ENCODE measurements around the gene PPP1R7. TPM values are rescaled to one million over a fixed set of nuclear protein-coding genes. Genes with fewer than 3 reads are reported as not detected.

Gene PPP1R7
- total and polyA plus RNA-seq, 4 donors = 40.6 to 101 (median 83.4) TPM

DNA sequence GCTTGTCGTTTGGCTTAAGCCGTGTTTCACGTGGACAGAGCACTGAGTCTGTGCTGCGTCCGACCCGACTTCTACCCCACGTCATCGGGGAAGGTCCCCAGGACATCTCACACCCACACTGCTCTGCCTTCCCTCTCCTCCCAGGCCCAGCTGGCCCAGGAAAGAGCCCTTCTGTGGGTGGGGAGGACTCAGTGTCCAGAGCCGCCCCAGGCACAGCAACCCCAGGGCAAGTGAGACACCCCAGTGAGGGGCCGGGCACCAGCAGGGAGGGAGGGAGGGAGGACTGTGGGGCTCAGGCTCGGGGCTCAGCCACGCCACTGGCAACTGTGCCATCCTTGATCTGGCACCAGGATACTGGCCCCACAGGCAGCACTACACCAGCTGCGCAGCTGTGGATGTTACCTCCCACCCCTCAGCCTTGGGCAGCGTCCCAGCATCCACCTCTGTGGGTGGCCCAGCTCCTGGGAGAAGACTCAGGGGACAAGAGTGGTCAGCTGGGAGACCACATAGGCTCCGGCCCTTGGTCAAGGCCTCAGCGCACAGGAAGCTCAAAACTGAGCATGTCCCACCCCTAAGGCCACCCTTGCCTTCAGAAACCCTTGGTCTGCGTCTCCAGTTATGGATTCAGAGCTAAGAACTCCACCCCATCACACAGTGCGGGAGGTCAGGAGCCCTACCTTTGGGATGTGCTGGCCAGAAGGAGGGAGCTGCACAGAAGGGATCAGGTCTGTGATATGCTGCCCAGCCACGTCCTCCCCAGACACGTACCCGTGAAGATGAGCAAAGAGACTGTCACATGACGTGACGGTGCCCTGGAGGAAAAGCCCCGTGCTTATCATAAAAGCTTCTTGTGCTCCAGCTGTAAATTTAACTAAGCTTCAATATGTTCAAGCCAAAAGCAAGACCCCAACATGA, 12.7 kb upstream of the PPP1R7 start:
- Histone ChIP-seq H3K9me3 (ENCODE audit: control insufficient read depth, insufficient read depth, low read length) (no peaks in the 10 kb centered on the region), H3K36me3 (ENCODE audit: control insufficient read depth, insufficient read depth, low read length) (peaks cover 77% of the 10 kb centered on the region), H3K4me1 (ENCODE audit: control insufficient read depth, insufficient read depth, low read length) (no peaks in the 10 kb centered on the region), H3K27ac (ENCODE audit: low read depth, low read length) (no peak overlapping the region), H3K4me3 (ENCODE audit: low read depth, low read length) (no peak overlapping the region), H3K27me3 (ENCODE audit: control insufficient read depth, insufficient read depth, low read length) (no peaks in the 10 kb centered on the region)
- 89% methylated on average over 17 of the region's 24 CpGs for WGBS (ENCODE audit: insufficient coverage)
- DNase-seq (ENCODE audit: low read depth in 4 of 6, low spot score in 6 of 6) = no peak

DNA sequence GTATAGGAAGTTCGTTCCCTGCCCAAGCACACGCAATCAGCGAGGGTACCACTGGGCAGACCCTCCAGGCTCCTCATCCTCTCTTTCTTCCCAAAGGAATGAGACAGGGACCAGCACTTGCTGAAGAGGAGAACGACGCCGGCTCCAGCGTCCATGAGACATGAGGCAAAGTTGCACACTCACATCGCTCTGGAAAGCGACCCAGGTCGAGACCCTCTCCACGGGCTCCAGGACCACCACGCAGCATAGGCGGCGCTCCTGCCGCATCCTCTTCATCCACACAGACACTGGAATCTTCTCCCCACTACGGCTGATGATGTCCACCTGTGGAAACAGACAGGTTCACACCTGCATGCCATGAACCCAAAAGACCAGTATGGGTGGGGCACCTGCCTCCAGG, 11.8 kb upstream of the PPP1R7 start:
- Histone ChIP-seq H3K27ac (ENCODE audit: low read depth, low read length) (no peak overlapping the region), H3K4me3 (ENCODE audit: low read depth, low read length) (no peak overlapping the region), H3K4me1 (ENCODE audit: control insufficient read depth, insufficient read depth, low read length) (no peaks in the 10 kb centered on the region), H3K27me3 (ENCODE audit: control insufficient read depth, insufficient read depth, low read length) (no peaks in the 10 kb centered on the region), H3K9me3 (ENCODE audit: control insufficient read depth, insufficient read depth, low read length) (no peaks in the 10 kb centered on the region), H3K36me3 (ENCODE audit: control insufficient read depth, insufficient read depth, low read length) (peaks cover 73% of the 10 kb centered on the region)
- no peak for DNase-seq (ENCODE audit: low read depth in 4 of 6, low spot score in 6 of 6)
- WGBS (ENCODE audit: insufficient coverage) = 98% methylated on average over 13 of the region's 16 CpGs

DNA sequence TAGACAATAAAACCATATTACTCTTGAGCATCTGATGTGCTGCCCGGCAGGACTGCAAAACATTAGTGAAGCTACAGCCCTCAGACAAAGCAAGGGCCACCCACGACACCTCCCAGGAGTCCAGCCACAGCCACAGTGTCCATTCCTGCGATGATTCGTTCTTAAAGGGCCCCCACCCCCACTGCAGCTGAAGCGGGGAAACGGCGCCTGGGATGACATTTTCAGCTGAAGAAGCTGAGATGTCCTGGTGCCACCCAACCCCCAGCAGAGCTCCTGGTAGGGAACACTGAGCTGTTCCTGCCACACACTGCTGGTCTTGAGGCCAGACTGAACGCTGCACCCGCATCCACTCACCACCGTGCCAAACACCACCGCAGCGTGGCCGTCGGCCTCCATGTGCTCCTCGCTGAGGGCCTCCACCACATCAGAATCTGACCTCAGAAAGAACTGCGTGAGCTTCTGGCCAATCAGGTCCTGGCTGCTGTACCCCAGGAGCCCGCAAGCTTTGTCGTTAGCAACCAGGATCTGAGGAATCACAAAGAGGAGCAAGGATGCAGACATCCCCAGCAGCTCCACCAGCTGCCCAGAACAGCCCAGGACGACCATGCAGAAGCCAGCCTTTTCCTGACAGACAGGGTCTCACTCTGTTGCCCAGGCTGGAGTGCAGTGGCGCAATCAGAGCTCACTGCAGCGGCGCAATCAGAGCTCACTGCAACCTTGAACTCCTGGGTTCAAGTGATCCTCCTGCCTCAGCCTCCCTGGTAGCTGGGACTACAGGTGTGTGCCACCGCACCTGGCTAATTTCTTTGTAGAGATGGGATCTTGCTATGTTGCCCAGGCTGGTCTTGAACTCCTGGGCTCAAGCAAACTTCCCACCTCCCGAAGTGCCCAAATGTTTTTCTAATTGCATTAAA, 10.5 kb upstream of the PPP1R7 start:
- WGBS (ENCODE audit: insufficient coverage) = 89% methylated on average over 21 of the region's 24 CpGs
- no peak overlapping the region for H3K4me3 ChIP-seq (ENCODE audit: low read depth, low read length)
- H3K4me1 ChIP-seq (ENCODE audit: control insufficient read depth, insufficient read depth, low read length) = no peaks in the 10 kb centered on the region
- no peak overlapping the region for H3K27ac ChIP-seq (ENCODE audit: low read depth, low read length)
- H3K9me3 ChIP-seq (ENCODE audit: control insufficient read depth, insufficient read depth, low read length) = no peaks in the 10 kb centered on the region
- H3K27me3 ChIP-seq (ENCODE audit: control insufficient read depth, insufficient read depth, low read length) = no peaks in the 10 kb centered on the region
- no peak for DNase-seq (ENCODE audit: low read depth in 4 of 6, low spot score in 6 of 6)
- peaks cover 71% of the 10 kb centered on the region for H3K36me3 ChIP-seq (ENCODE audit: control insufficient read depth, insufficient read depth, low read length)

DNA sequence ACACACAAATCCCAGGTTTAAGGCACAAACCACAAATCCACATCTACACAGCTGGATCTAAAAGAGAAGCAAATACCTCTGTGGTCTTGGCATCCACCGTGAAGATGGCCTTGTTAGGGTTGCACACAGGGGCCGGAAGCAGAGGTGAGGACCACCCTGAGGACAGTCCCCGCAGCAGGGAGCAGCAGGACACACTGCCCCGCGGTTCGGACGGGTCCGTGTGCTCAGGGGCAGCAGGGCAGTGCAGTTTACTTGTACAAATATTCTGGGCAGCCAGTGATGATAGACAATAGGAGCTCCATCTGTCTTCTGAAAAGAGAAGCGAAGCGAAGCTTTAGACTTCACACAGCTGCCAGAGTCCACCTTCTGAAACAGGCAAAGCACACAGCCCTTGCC, 9.8 kb upstream of the PPP1R7 start:
- Histone ChIP-seq H3K4me3 (ENCODE audit: low read depth, low read length) (no peak overlapping the region), H3K27me3 (ENCODE audit: control insufficient read depth, insufficient read depth, low read length) (no peaks in the 10 kb centered on the region), H3K27ac (ENCODE audit: low read depth, low read length) (no peak overlapping the region), H3K4me1 (ENCODE audit: control insufficient read depth, insufficient read depth, low read length) (no peaks in the 10 kb centered on the region), H3K9me3 (ENCODE audit: control insufficient read depth, insufficient read depth, low read length) (no peaks in the 10 kb centered on the region), H3K36me3 (ENCODE audit: control insufficient read depth, insufficient read depth, low read length) (peaks cover 70% of the 10 kb centered on the region)
- 88% methylated on average over 8 of the region's 10 CpGs for WGBS (ENCODE audit: insufficient coverage)
- no peak for DNase-seq (ENCODE audit: low read depth in 4 of 6, low spot score in 6 of 6)

DNA sequence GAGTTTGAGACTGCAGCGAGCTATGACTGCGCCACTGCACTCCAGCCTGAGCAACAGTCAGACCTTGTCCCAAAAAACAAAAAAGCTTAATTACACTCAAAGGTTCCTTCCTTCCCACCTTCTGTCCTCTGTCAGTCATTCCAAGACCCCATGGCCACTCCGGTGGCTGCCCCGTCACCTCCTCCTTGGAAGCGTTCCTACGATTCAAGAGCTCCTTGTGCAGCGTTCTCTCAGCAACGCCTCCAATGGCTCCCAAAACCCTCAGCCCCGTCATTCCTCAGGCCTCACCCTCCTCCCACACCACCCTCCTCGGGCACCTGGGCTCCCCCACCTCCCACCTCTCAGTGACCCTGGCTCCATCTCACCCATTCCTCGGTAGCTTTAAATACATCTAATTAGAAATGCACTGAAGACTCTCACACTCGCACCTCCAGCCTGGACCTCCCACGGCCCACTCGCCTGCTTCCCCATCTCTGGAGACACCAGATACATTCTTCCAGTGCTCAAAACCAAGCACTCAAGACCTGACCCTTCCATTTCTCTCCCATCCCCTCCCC, 9.0 kb upstream of the PPP1R7 start:
- WGBS (ENCODE audit: insufficient coverage) = 93% methylated on average over 14 of the region's 14 CpGs
- DNase-seq (ENCODE audit: low read depth in 4 of 6, low spot score in 6 of 6) = no peak
- Histone ChIP-seq H3K27me3 (ENCODE audit: control insufficient read depth, insufficient read depth, low read length) (no peaks in the 10 kb centered on the region), H3K4me1 (ENCODE audit: control insufficient read depth, insufficient read depth, low read length) (no peaks in the 10 kb centered on the region), H3K27ac (ENCODE audit: low read depth, low read length) (no peak overlapping the region), H3K36me3 (ENCODE audit: control insufficient read depth, insufficient read depth, low read length) (peaks cover 62% of the 10 kb centered on the region), H3K9me3 (ENCODE audit: control insufficient read depth, insufficient read depth, low read length) (no peaks in the 10 kb centered on the region), H3K4me3 (ENCODE audit: low read depth, low read length) (no peak overlapping the region)

DNA sequence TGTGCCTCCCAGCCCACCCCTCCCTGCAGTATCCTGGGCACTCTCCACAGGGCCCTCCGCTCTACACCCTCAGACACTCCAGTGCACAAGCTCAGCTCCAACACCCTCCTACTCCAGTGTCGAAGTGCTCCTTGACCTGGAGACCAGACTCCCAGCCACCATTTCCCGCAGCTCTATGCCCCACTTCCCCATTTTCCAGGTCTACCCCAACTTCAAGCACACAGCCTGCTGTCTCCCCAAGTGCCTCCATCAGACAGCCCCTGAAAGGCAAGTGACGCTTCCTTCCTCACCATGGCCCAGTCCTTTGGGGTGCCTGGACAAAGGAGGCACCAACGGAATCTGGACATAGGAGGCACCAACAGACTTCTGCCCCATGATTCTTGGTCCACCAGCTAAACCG, 8.2 kb upstream of the PPP1R7 start:
- H3K9me3 ChIP-seq (ENCODE audit: control insufficient read depth, insufficient read depth, low read length) = no peaks in the 10 kb centered on the region
- WGBS (ENCODE audit: insufficient coverage) = 91% methylated on average over 6 of the region's 6 CpGs
- no peaks in the 10 kb centered on the region for H3K27me3 ChIP-seq (ENCODE audit: control insufficient read depth, insufficient read depth, low read length)
- no peaks in the 10 kb centered on the region for H3K4me1 ChIP-seq (ENCODE audit: control insufficient read depth, insufficient read depth, low read length)
- H3K4me3 ChIP-seq (ENCODE audit: low read depth, low read length) = no peak overlapping the region
- DNase-seq (ENCODE audit: low read depth in 4 of 6, low spot score in 6 of 6) = no peak
- H3K36me3 ChIP-seq (ENCODE audit: control insufficient read depth, insufficient read depth, low read length) = peaks cover 54% of the 10 kb centered on the region
- H3K27ac ChIP-seq (ENCODE audit: low read depth, low read length) = no peak overlapping the region

DNA sequence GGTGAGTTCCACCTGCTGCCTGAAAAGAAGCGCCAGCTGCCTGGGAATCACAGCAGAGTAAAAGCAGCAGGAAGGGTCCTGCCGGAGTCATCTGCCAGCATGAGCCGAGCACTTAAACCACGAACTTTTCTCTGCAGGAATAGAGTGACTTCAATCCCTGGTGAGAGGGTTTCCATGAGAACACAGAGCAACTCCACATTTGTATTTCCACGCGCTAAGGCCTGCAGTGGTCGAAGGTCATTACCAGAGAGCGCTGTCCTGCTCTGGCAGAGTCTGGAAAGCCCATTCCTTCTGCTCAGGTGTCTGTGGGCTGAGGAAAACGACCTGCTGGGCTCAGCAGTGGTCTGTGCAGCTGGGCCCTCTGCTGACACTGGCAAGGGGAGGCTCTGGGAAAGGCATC, 7.7 kb upstream of the PPP1R7 start:
- Histone ChIP-seq H3K27me3 (ENCODE audit: control insufficient read depth, insufficient read depth, low read length) (no peaks in the 10 kb centered on the region), H3K4me1 (ENCODE audit: control insufficient read depth, insufficient read depth, low read length) (no peaks in the 10 kb centered on the region), H3K9me3 (ENCODE audit: control insufficient read depth, insufficient read depth, low read length) (no peaks in the 10 kb centered on the region), H3K36me3 (ENCODE audit: control insufficient read depth, insufficient read depth, low read length) (peaks cover 49% of the 10 kb centered on the region), H3K27ac (ENCODE audit: low read depth, low read length) (no peak overlapping the region), H3K4me3 (ENCODE audit: low read depth, low read length) (no peak overlapping the region)
- no peak for DNase-seq (ENCODE audit: low read depth in 4 of 6, low spot score in 6 of 6)
- WGBS (ENCODE audit: insufficient coverage) = 79% methylated on average over 8 of the region's 9 CpGs

DNA sequence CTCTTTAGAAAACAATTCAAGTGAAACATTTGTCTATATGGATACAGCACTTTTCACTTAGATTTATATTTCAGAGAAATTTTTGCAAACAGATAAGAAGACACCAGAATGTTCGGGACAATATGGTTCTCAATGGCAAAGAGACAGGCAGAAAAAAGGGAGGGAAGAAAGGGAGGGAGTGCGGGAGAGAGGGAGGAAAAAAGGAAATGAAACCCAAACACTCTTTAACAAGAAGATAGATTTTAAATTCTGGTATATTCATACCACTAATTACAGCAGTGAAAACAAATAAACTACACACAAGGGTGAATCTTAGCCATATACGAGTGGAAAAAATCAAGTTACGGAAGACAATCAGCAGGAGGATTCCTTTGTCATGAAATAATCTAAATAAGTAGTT, 4.0 kb upstream of the PPP1R7 start:
- H3K4me1 ChIP-seq (ENCODE audit: control insufficient read depth, insufficient read depth, low read length) = peaks cover 16% of the 10 kb centered on the region
- H3K9me3 ChIP-seq (ENCODE audit: control insufficient read depth, insufficient read depth, low read length) = no peaks in the 10 kb centered on the region
- no peak overlapping the region for H3K4me3 ChIP-seq (ENCODE audit: low read depth, low read length)
- no CpG with 5 or more reads among the region's 4 CpGs for WGBS (ENCODE audit: insufficient coverage)
- H3K27ac ChIP-seq (ENCODE audit: low read depth, low read length) = no peak overlapping the region
- peaks cover 21% of the 10 kb centered on the region for H3K36me3 ChIP-seq (ENCODE audit: control insufficient read depth, insufficient read depth, low read length)
- H3K27me3 ChIP-seq (ENCODE audit: control insufficient read depth, insufficient read depth, low read length) = no peaks in the 10 kb centered on the region
- DNase-seq (ENCODE audit: low read depth in 4 of 6, low spot score in 6 of 6) = no peak

DNA sequence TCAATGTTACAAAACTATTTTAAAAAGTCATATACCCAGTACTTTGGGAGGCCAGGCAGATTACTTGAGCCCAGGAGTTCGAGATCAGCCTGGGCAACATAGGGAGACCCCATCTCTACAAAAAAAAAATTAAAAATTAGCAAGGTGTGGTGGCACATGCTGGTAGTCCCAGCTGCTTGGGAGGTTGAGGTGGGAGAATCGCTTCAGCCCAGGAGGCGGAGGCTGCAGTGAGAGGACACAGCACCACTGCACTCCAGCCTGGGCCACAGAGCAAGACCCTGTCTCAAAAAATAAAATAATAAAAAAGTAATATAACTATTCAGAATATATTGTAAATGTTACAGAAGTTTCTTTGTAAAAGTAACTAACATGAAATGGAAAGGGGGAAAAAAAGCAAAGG, 2.9 kb upstream of the PPP1R7 start:
- Histone ChIP-seq H3K36me3 (ENCODE audit: control insufficient read depth, insufficient read depth, low read length) (peaks cover 11% of the 10 kb centered on the region), H3K9me3 (ENCODE audit: control insufficient read depth, insufficient read depth, low read length) (no peaks in the 10 kb centered on the region), H3K4me1 (ENCODE audit: control insufficient read depth, insufficient read depth, low read length) (peaks cover 17% of the 10 kb centered on the region), H3K27ac (ENCODE audit: low read depth, low read length) (no peak overlapping the region), H3K4me3 (ENCODE audit: low read depth, low read length) (no peak overlapping the region), H3K27me3 (ENCODE audit: control insufficient read depth, insufficient read depth, low read length) (no peaks in the 10 kb centered on the region)
- 100% methylated on average over 1 of the region's 3 CpGs for WGBS (ENCODE audit: insufficient coverage)
- no peak for DNase-seq (ENCODE audit: low read depth in 4 of 6, low spot score in 6 of 6)

Data from spinal cord (tissue), 10 donors.